NT2/D1 (cell line): ENCODE data around the gene CYB5A.

Experiments used
- SUZ12 ChIP-seq: IDR thresholded peaks from 2 replicates; pipeline ENCODE4 v1.6.1; 2011; ENCODE audit not compliant: insufficient read length, insufficient read depth; ENCODE audit errors: extremely low read depth
- ZNF274 ChIP-seq: IDR thresholded peaks from 2 replicates; pipeline ENCODE4 v1.6.1; 2011; ENCODE audit warnings: mild to moderate bottlenecking, low read depth, low read length

- no peak for TF ChIP-seq SUZ12
- no peak for TF ChIP-seq ZNF274
These were observed 78.3 kb downstream of the CYB5A start for GRCh38 chr18:74213429-74213828.
